Measurements from ENCODE around the gene SOWAHA.
"Not testable (repeated sequence)": the region's sequence is repeated elsewhere in the genome, so short reads cannot be mapped to it uniquely, and the experiment has no call there.

Gene SOWAHA

DNA sequence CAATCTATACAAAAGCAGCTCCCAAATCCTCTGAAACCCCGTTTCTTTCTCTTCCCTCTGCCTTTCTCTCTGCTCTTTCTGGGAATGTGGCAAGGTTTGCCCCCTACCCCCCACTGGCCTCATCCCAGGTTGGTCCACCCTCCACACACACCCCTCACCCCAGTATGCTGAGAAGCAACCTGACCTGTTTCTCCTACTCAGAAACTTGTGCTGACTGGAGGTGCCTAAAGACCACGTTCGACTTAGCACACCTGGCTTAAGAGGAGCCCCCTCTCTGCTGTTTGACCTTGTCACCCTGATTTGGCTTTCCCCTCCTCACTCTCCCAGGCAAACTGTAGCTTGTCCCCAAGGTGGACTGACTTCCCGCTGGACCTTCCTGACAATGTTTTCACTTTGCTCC lies 35.0 kb upstream of the SOWAHA start:
- no peak for DNase-seq (ENCODE audit: low read depth)

DNA sequence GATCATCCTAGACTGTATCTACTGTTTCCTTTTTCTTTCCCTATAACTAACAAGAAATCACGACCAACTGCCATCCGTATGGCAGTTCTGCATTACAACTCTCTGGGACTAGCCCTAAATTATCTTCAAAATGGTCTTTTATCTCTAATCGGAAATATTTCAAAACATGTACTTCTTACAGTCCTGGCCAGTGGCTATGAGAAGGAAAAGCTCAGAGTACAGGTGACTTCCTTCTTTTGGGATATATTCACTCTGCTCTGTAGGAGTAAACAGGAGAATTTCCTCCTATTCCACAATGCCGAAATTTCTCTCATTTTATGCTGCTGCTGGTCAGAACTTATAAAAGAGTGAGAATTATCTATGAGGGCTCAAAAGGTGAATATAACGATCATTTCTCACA lies 34.2 kb upstream of the SOWAHA start:
- no peak for DNase-seq (ENCODE audit: low read depth)

DNA sequence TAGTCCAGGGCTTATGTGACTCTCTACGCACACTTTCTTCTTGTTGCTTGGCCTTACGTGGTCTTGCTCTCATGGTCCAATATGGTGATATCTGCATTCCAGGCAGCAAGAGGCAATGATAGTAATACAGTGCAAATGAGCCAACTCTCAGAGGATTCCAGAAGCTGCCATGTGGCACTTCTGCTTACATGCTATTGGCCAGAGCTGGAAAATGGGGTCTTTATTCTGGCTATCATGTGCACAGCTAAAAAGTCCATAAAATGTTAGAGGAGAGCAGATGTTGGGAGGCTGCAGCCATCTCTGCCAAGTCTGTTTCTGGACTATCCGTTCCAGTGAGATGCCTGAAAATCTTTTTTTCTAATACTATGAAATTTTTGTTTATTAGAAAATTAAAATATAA lies 33.1 kb upstream of the SOWAHA start:
- DNase-seq (ENCODE audit: low read depth) = no peak

DNA sequence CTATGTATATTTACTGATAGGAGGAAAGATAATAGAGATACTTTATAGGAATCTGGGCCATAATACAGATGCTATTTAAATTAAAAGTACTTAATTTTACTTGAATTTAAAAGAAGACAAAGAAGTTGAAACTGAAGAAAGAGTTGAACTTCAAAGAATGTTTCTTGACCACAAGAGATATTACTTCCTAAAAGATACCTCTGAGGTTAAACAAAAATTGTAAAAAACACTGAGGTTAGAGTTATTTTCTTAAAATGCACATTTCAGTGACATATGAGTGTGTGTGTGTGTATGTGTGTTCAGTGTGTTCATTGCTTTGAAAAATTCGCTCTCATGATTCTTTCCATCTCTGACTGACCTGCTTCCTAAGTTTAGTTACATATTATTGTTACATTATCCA lies 32.5 kb upstream of the SOWAHA start:
- DNase-seq (ENCODE audit: low read depth) = no peak

DNA sequence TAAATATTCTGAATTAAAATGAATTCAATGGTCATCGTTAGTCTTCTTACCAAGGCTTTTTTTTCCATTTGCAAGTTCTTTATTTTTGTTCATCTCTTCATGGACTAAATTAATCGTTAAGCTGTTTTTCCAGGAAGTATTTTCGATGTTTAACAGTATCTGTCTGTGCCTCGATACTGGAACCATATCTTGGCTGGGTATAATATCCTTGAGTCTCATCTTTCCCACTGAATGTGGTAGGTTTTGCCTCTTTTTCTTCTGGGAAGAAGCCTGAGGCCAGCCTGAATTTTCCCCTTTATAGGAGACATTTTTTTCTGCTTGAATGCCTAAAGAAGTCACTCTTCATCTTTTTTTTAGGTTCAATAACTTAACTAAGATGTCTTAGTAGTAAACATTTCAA lies 32.1 kb upstream of the SOWAHA start:
- DNase-seq (ENCODE audit: low read depth) = no peak

DNA sequence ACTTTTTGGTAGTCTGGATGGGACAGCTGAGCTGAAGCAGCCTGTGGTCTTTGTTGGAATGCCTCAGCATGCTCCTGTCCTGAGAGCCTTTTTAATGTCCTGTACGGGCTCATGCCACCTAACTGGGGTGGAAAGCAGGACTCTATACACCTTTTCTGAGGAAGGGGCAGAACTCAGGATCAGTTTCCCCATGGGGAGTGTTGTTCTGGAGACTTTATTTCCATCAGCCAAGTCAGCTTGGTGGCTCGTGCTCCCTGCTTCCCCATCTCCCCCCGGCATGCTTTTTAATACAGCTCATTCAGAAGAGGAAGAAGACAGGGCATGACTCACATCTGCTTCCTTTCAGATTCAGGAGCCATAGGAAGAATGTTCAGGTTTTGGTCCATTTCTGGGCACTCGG lies 31.0 kb upstream of the SOWAHA start:
- DNase-seq (ENCODE audit: low read depth) = no peak

DNA sequence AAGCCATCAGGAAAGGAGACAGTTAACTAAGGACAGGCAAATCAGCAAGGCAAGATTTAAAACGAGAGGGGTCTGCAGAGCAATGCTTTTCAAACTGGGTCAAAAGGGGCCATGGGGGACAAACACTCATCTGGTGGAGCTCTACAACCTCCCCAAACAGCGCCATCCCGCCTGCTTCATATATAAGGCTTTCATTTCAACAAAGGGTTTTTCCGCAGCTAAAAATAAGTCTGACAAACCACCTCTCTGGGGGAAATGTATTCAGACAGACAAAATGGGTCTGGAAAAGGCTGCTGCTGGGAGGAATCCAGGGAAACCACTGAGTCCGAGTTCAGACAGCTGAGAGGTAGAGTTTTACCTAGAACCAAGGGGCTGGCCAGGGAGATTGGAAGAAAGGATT lies 27.7 kb upstream of the SOWAHA start:
- DNase-seq (ENCODE audit: low read depth) = no peak

DNA sequence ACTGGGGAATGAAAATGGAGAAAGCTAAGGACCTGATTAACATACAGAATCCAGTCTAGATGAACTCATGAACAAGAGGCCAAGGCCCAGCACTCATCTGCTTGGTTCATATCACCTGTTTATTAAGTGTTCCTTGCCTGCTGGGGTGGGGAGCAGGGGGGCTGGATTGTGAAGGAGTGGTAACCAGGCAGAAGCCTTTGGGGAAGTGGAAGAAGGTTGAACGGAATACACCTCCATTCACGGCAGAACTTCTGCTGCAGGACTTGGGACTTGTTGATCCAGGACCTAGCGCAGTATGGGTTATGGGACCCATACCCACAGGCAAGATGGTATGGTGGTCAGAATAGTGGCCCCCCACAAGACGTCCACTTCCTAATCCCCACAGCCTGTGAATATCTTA lies 27.2 kb upstream of the SOWAHA start:
- DNase-seq (ENCODE audit: low read depth) = no peak

DNA sequence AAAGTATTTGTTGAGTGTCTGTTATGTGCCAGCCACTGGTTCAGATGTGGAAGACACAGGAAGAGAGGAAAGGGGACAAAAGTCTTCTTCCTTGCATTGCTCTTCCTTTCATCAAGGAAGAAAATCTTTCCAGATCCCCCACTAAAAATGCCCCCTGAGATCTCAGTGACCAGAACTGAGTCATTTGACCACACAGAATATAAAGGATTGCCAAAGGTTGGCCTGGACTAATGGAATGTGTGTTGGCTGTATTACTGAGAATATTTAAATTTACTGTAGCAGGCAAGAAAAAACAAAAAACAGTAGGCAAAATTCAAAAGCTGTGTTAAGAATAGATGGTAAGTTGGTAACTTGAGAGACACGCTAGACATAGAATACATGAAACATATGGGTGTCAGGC lies 26.0 kb upstream of the SOWAHA start:
- no peak for DNase-seq (ENCODE audit: low read depth)

DNA sequence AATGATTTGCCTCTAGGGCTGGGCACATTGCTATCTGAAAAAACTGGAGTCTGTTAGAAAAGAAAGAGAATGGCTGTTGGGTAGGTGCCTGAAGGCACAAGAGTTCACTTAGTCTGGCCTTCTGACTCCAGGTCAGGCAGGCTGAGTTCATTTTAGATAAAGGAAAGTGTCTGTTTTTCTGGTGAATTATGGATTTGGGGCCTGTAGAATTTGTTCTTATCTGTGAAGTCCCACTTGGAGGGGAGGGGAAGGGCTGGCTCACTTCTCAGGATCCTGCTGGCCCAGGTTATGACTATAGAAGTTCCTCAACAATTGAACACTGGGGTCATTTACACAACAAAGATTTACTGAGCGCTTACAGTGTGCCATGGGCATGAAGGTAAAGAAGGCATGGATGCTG lies 24.6 kb upstream of the SOWAHA start:
- no peak for DNase-seq (ENCODE audit: low read depth)

DNA sequence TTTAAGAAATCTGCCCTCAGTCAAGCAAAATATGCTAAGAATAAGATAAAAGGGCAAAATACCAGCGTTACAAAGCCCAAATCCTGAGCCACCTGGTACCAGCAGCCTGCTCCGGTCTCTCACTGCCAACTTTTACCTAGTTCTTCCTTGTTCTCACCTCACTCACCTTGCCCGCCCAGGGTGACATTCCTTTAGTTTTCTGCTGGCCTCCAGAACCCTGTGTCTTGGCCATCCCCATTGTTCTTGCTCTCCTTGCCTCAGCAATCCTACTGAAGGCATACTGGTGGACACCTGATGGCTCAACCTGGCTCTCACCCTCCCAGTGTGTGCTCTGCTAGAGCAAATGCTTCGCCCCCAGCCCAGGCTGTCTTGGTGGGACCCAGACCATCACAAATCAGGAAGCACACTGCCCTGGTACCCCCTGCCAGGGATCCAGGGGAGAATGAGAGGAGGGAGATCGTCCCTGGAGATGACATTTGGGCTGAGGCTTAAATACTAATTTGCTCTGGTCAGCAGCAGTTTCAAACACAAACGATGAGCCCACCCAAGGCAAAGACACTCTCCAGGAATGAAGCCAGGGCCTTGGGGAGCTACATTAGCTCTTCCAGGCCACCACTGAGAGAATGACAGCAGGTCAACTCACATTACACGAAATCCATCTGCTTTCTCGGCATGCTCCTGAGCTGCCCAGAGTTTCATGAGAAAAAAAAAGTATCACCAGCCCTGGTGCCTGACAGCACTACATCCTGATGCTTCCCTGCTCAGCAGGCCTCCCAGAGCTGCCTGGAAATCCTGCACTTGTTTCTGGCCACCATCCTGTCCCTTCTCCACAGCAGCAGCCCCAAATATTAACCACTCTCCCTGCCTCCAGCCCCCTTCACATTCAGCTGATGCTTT lies 23.9 kb upstream of the SOWAHA start:
- DNase-seq (ENCODE audit: low read depth) = no peak

DNA sequence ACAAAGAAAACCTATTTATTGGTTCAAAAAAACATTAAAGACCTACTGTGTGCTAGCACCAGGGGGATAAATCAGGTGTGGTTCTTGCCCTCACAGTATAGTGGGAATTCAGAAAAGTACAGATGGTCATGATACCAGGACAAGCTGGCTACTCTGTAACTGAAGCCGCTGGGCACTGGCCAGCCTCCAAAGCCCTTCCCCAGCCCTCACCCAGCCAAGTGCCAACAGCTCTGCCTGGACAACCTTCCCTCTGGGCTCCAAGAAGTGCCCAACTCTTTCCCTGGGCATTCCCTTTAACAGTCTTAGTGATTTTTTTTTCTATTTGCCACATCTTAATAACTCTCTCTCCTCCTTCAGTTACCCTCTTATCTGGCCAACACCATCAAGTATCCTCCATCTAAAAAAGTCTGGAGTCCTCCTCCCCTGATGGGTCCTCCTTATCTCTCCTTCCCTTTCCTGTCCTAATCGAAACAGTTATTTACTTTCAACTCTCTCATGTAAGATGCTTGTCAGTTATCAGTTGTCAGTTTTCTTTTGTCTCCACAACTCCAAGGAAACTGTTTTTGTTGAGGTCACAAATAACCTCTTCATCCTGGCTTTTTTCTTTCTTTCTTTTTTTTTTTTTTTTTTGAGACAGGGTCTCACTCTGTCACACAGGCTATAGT lies 22.8 kb upstream of the SOWAHA start:
- DNase-seq (ENCODE audit: low read depth) = no peak

DNA sequence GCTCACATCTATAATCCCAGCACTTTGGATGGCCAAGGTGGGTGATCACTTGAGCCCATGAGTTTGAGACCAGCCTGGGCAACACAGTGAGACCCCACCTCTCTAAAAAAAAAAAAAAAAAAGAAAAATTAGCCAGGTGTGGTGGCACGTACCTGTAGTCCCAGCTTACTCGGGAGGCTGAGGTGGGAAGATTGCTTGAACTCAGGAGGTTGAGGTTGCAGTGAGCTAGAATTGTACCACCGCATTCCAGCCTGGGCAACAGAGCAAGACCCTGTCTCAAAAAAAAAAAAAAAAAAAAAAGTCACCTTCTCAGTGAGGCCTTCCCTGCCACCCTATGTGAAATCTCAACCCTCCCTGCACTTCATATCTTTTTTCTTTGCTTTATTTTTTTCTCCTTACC lies 22.1 kb upstream of the SOWAHA start:
- no peak for DNase-seq (ENCODE audit: low read depth)

DNA sequence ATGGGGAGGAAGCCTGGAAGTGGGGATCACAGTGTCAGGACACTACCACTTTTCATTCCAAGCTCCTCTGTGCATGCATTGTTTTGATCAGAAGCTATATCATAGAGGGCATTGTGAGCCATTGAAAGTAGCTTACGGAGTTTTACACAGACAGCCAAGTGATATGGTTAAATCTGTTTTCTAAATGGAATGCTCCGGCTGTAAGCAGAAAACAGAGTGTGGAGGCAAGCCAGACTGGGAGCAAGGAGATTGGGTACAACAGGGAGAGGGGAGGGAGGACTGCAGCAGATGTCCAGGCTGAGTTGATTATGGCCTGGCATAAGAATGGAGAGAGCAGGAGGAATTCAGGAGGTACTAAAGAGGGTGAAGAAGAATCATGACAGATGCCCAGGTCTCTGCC lies 15.5 kb upstream of the SOWAHA start:
- DNase-seq (ENCODE audit: low read depth) = no peak

DNA sequence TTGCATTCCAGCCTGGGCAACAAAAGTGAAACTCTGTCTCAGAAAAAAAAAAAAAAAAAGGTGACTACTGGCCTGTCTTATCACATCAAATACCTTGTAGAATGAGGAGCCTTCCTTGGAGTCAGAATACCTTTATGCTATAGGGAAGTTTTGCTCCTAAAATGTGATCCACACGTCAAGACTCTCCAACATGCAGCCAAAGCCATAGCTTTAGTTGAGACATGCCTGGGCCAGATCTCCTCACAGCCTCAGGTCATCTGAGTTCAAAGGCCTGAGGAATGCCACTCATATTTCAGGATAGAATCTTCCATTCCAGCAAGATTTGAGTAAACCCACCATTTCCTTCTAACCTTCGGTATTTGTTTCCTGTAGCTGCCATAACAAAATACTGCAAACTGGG lies 13.7 kb upstream of the SOWAHA start:
- no peak for DNase-seq (ENCODE audit: low read depth)

DNA sequence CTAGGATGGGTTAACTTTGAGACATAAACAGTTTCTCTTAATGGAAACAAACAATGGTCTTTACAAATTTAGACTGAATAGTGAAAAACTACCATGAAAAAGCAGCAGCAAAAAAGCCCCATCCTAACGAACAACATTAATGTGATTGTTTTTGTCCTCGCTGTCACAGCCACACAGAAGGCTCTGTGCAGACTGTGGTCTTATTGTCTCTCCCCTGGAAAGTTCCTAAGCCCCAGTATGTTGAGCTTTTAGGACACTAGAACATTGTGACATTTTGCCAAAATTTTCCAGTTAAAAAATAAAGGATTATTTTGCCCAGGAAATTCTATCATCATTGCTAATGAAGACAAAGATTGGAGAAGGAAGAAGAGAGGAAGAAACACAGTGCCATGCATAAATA lies 12.6 kb upstream of the SOWAHA start:
- DNase-seq (ENCODE audit: low read depth) = no peak

DNA sequence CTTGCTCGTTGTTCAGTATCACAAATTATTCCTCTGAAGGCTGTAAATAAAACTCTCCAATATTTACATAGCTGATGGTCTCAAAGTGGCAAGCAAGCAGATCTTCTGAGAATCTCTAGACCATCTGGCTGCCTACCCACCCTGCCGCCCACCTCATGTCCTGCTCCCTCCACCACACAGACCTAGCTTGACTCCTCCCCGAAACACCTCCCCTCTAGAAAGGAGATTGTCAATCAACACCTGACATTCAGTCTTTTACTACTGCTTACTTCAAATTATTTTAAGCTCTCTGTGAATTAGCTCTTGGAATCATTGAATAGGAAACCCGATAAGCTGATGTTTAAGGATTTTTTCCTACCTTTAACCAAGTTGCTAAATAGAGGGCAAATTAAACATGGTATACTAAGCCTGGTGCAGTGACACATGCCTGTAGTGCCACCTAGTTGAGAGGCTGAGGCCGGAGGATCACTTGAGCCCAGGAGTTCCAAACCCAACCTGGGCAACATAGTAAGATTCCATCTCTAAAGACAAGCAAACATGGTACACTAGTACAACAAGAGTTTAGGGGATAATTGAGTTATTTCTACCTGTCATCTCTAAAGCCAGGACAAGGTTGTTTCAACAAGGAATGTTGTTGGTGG lies 10.9 kb upstream of the SOWAHA start:
- no peak for DNase-seq (ENCODE audit: low read depth)

DNA sequence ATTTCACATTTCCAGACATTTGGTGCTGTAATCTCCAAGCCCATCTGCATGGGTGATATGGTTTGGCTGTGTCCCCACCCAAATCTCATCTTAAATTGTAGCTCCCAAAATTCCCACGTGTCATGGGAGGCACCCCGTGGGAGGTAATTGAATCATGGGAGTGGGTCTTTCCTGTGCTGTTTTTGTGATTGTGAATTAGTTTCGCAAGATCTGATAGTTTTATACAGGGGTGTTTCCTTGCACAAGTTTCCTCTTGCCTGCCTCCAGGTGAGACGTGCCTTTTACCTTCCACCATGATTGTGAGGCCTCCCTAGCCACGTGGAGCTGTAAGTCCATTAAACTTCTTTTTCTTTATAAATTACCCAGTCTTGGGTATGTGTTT lies 10.4 kb upstream of the SOWAHA start:
- DNase-seq (ENCODE audit: low read depth) = not testable (repeated sequence)

DNA sequence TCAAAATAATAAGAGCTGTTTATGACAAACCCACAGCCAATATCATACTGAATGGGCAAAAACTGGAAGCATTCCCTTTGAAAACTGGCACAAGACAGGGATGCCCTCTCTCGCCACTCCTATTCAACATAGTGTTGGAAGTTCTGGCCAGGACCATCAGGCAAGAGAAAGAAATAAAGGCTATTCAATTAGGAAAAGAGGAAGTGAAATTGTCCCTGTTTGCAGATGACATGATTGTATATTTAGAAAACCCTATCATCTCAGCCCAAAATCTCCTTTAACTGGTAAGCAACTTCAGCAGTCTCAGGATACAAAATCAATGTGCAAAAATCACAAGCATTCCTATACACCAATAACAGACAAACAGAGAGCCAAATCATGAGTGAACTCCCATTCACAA lies 8.9 kb upstream of the SOWAHA start:
- DNase-seq (ENCODE audit: low read depth) = not testable (repeated sequence)

DNA sequence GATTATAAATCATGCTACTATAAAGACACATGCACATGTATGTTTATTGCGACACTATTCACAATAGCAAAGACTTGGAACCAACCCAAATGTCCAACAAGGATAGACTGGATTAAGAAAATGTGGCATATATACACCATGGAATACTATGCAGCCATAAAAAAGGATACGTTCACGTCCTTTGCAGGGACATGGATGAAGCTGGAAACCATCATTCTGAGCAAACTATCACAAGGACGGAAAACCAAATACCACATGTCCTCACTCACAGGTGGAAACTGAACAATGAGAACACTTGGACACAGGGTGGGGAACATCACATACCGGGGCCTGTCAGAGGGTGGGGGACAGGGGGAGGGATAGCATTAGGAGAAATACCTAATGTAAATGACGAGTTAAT lies 7.2 kb upstream of the SOWAHA start:
- not testable (repeated sequence) for DNase-seq (ENCODE audit: low read depth)

DNA sequence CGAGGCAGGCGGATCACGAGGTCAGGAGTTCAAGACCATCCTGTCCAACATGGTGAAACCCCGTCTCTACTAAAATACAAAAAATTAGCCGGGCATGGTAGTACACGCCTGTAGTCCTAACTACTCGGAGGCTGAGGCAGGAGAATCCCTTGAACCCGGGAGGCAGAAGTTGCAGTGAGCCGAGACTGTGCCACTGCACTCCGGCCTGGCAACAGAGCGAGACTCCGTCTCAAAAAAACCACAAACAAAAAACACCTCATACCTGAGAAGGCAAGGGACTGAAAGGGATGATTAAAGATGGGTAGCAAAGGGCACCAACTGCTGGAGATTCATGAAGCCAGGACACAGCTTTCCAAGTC lies 6.3 kb upstream of the SOWAHA start:
- DNase-seq (ENCODE audit: low read depth) = not testable (repeated sequence)

DNA sequence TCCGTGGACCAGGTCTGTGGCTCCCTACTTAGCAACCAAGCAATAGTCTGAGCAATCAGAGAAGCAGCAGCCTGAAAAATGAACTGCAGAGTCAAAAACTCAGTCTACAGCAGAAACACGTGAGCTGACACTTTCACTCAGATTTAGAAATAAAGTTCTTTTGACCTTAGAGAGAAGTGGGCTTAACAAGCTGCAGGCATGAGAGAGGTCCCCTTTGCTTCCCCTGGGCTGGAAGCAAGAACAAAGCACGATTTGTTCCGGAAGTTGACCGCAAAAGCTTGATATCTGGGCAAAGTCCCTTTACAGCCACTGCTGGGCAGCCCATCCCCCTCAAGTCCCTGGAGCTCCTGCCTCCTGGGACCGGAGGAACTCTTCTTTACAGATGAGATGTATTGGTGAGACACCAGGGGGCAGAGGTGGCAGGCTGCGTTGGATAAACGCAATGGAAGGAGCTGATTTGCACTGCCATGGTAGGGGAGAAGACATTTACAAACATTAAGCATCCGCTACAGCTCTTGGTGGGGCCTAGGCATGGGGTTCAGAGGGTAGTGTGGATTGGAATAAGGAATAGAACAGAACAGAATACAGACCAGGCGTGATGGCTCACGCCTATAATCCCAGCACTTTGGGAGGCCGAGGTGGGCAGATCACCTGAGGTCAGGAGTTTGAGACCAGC lies 5.8 kb upstream of the SOWAHA start:
- no peak for DNase-seq (ENCODE audit: low read depth)

DNA sequence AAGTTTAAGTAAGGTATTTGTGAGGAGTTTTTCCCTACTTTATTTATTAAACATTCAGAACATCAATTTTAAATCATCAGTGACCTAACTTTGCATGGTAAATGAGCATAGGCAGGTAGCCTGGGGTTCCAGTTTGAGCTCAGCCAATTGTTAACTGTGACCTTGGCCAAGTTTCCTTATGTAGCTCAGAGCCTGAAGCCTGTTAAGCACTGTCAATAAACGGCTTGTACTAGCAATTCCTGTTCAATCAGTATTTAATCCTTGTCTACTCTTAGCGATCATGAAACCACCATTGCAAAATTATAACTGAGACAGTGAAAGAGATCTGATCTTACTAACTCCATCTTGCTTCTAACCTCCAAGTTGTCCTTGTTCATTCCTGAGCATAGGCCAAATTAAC lies 4.7 kb upstream of the SOWAHA start:
- no peak for DNase-seq (ENCODE audit: low read depth)

Data from stimulated activated CD4-positive, alpha-beta T cell treated with anti-CD3 and anti-CD28 coated beads, Interleukin-2, amount 100 ng/mL, for 4 hours (primary cell).